ENCODE data around the gene HEATR5B.
A peak's percentile ranks its signal among the peaks of the same experiment; 100 is the strongest.

Gene HEATR5B

GRCh38 chr2:37083873-37084794 lies at the start of gene HEATR5B, which contains the start of gene GPATCH11:
Gene HEATR5B (minus strand): TSS chr2:37084372. CDS start chr2:37083414, 958 bp downstream.
Gene GPATCH11 (plus strand): TSS chr2:37084518. CDS start chr2:37088382, 3,864 bp downstream.
- DNase-seq: peak; percentile 99

- no peak for DNase-seq
These were observed 48.7 kb upstream of the HEATR5B start for GRCh38 chr2:37132914-37133313.

- DNase-seq: no peak
These were observed 41.2 kb upstream of the HEATR5B start for GRCh38 chr2:37125416-37125815.

- no peak for DNase-seq
These were observed 35.0 kb upstream of the HEATR5B start for GRCh38 chr2:37119157-37119556.

GRCh38 chr2:37117566-37117965 lies 33.4 kb upstream of the HEATR5B start:
- no peak for DNase-seq

- no peak for DNase-seq
These were observed 27.8 kb upstream of the HEATR5B start for GRCh38 chr2:37111958-37112357.

GRCh38 chr2:37110306-37111212 lies 26.4 kb upstream of the HEATR5B start:
- DNase-seq: no peak

GRCh38 chr2:37109523-37109922 lies 25.4 kb upstream of the HEATR5B start:
- no peak for DNase-seq

- DNase-seq: no peak
These were observed 21.0 kb upstream of the HEATR5B start for GRCh38 chr2:37105150-37105549.

- DNase-seq: no peak
These were observed 20.0 kb upstream of the HEATR5B start for GRCh38 chr2:37104178-37104577.

- no peak for DNase-seq
These were observed 18.4 kb upstream of the HEATR5B start for GRCh38 chr2:37102588-37102987.

- DNase-seq: no peak
These were observed 15.9 kb upstream of the HEATR5B start for GRCh38 chr2:37100054-37100453.

GRCh38 chr2:37098416-37099118 lies 14.4 kb upstream of the HEATR5B start:
- no peak for DNase-seq

- DNase-seq: no peak
These were observed 12.4 kb upstream of the HEATR5B start for GRCh38 chr2:37096568-37096967.

GRCh38 chr2:37091873-37092272 lies 7.7 kb upstream of the HEATR5B start:
- no peak for DNase-seq

- DNase-seq: no peak
These were observed 5.9 kb upstream of the HEATR5B start for GRCh38 chr2:37090019-37090477.

- no peak for DNase-seq
These were observed 1.6 kb upstream of the HEATR5B start for GRCh38 chr2:37085731-37086147.

- peak; percentile 23 for DNase-seq
These were observed 625 bp upstream of the HEATR5B start for GRCh38 chr2:37084797-37085196.

GRCh38 chr2:37080689-37081088 lies 3.5 kb downstream of the HEATR5B start:
- no peak for DNase-seq

- no peak for DNase-seq
These were observed 3.9 kb downstream of the HEATR5B start for GRCh38 chr2:37080266-37080665.

- DNase-seq: no peak
These were observed 13.2 kb downstream of the HEATR5B start for GRCh38 chr2:37070931-37071330.

GRCh38 chr2:37068686-37069085 lies 15.5 kb downstream of the HEATR5B start:
- DNase-seq: no peak

GRCh38 chr2:37061776-37062175 lies 22.4 kb downstream of the HEATR5B start:
- no peak for DNase-seq

All from NCI-H82 (cell line).